Ovary (tissue), 3 donors: Measurements from ENCODE around the gene GBE1.

ENCODE experiments used
- CTCF ChIP-seq, 3 donors: fragments of 450-650 bp in 2 of 3; fragments of 200-600 bp in 1 of 3; IDR thresholded peaks; one replicate each; pipeline versions ENCODE4 v1.5.1 to v1.8.0; 2016 to 2022; ENCODE audit warnings: antibody characterized with exemption in 3 of 3, mild to moderate bottlenecking in 1 of 3
- EP300 ChIP-seq: sonication (generic); formaldehyde crosslinking; IDR thresholded peaks from one replicate; pipeline ENCODE4 v1.6.1; 2017; ENCODE audit warnings: antibody characterized with exemption
- POLR2A ChIP-seq: fragments of 450-650 bp; IDR thresholded peaks from one replicate; pipeline ENCODE4 v1.6.1; 2017; ENCODE audit warnings: antibody characterized with exemption, mild to moderate bottlenecking, moderate library complexity
- donor health status: DM: no; HTN: no; CAD: no.

GRCh38 chr3:81668283-81668682 lies 93.2 kb downstream of the GBE1 start:
- no peak for TF ChIP-seq CTCF (IDR thresholded peaks at IDR 0.05)
- TF ChIP-seq EP300, result no peak
- TF ChIP-seq POLR2A, result no peak
